ENCODE measurements around the gene SSC4D. TPM values are rescaled to one million over a fixed set of nuclear protein-coding genes. Genes with fewer than 3 reads are reported as not detected.
A peak's percentile ranks its signal among the peaks of the same experiment; 100 is the strongest.
"Not testable (repeated sequence)": the region's sequence is repeated elsewhere in the genome, so short reads cannot be mapped to it uniquely, and the experiment has no call there.

SSC4D gene
- total RNA-seq, 1 experiment from 2014 or later = 0.58 TPM

GRCh38 chr7:76405738-76406137 is 3.8 kb downstream of the SSC4D start:
- ChIA-PET CTCF (no interaction called here), POLR2A (no interaction called here)
- Mint-ChIP-seq H3K9me3 (ENCODE audit: unreplicated experiment) (no peaks in the 10 kb centered on the region), H3K4me1 (ENCODE audit: insufficient read depth, unreplicated experiment) (peaks cover 5% of the 10 kb centered on the region), H3K36me3 (ENCODE audit: insufficient read depth, unreplicated experiment) (no peaks in the 10 kb centered on the region), H3K27ac (ENCODE audit: low read depth, unreplicated experiment) (no peak overlapping the region), H3K27me3 (ENCODE audit: insufficient read depth, unreplicated experiment) (no peaks in the 10 kb centered on the region), H3K4me3 (ENCODE audit: unreplicated experiment) (no peak overlapping the region)
- no TSS peak for BruUV-seq (replicated peaks)
- intact Hi-C loops (cut with micrococcal nuclease) = no loop called here
- no peak for TF ChIP-seq CTCF (IDR thresholded peaks at IDR 0.05; ENCODE audit: unreplicated experiment)
- no peak for DNase-seq (ENCODE audit: unreplicated experiment)

GRCh38 chr7:76403780-76404494 is 5.6 kb downstream of the SSC4D start:
- Mint-ChIP-seq H3K36me3 (ENCODE audit: insufficient read depth, unreplicated experiment) (no peaks in the 10 kb centered on the region), H3K4me1 (ENCODE audit: insufficient read depth, unreplicated experiment) (peaks cover 5% of the 10 kb centered on the region), H3K27me3 (ENCODE audit: insufficient read depth, unreplicated experiment) (no peaks in the 10 kb centered on the region), H3K9me3 (ENCODE audit: unreplicated experiment) (no peaks in the 10 kb centered on the region), H3K27ac (ENCODE audit: low read depth, unreplicated experiment) (no peak overlapping the region), H3K4me3 (ENCODE audit: unreplicated experiment) (no peak overlapping the region)
- intact Hi-C loops (cut with micrococcal nuclease) = no loop called here
- TF ChIP-seq CTCF (IDR thresholded peaks at IDR 0.05; ENCODE audit: unreplicated experiment) = no peak
- ChIA-PET POLR2A (no interaction called here), CTCF (interaction anchor here (0.6 kb wide), 1 partner anchor 931 kb away, joined by 3 read pairs; no protein-coding TSS in a partner anchor)
- no peak for DNase-seq (ENCODE audit: unreplicated experiment)
- BruUV-seq (replicated peaks) = no TSS peak

- BruUV-seq (replicated peaks); DNase-seq (ENCODE audit: unreplicated experiment); H3K27me3 Mint-ChIP-seq (ENCODE audit: insufficient read depth, unreplicated experiment); H3K9me3 Mint-ChIP-seq (ENCODE audit: unreplicated experiment); H3K36me3 Mint-ChIP-seq (ENCODE audit: insufficient read depth, unreplicated experiment); intact Hi-C loops (cut with micrococcal nuclease); POLR2A ChIA-PET; CTCF ChIA-PET; H3K4me1 Mint-ChIP-seq (ENCODE audit: insufficient read depth, unreplicated experiment); H3K4me3 Mint-ChIP-seq (ENCODE audit: unreplicated experiment): not testable (repeated sequence)
- H3K27ac Mint-ChIP-seq (ENCODE audit: low read depth, unreplicated experiment) = peak overlapping the region; percentile 2
Measured at GRCh38 chr7:76403097-76403496, 6.4 kb downstream of the SSC4D start.

GRCh38 chr7:76400248-76400647 is 9.2 kb downstream of the SSC4D start:
- no TSS peak for BruUV-seq (replicated peaks)
- Mint-ChIP-seq H3K36me3 (ENCODE audit: insufficient read depth, unreplicated experiment) (no peaks in the 10 kb centered on the region), H3K9me3 (ENCODE audit: unreplicated experiment) (no peaks in the 10 kb centered on the region), H3K4me1 (ENCODE audit: insufficient read depth, unreplicated experiment) (peaks cover 11% of the 10 kb centered on the region), H3K27ac (ENCODE audit: low read depth, unreplicated experiment) (no peak overlapping the region), H3K27me3 (ENCODE audit: insufficient read depth, unreplicated experiment) (no peaks in the 10 kb centered on the region), H3K4me3 (ENCODE audit: unreplicated experiment) (no peak overlapping the region)
- TF ChIP-seq CTCF (IDR thresholded peaks at IDR 0.05; ENCODE audit: unreplicated experiment) = no peak
- CTCF ChIA-PET = interaction anchor here (0.6 to 0.7 kb wide), 2 partner anchors 10 to 721 kb away, joined by 4 read pairs; no protein-coding TSS in a partner anchor
- DNase-seq (ENCODE audit: unreplicated experiment) = no peak
- intact Hi-C loops (cut with micrococcal nuclease) = no loop called here
- POLR2A ChIA-PET = no interaction called here

Measured in MCF 10A (cell line).